ENCODE data around the gene GNG14. TPM values are rescaled to one million over a fixed set of nuclear protein-coding genes. Genes with fewer than 3 reads are reported as not detected.

The GNG14 gene
- total RNA-seq, 4 donors from 2014 or later = not detected

DNA sequence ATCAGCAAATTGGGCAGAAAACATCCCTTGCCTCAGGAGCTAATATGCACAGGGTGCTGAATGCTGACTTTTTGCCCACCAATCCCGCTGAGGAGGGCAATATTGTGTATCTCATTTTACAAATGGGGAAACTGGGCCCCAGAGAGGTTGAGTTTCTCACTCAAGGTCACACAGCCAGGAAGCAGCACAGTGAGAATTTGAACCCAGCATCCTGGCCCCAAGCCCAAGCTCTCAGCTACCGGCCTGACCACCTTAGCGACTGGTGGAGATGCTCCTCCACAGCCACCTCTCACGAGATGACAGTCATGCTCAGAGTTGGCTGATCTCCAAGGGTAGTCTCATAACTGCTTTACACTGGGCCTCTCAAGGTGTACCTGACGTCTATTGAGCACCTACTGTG lies 5.2 kb downstream of the GNG14 start:
- no peak for TF ChIP-seq POLR2A (IDR thresholded peaks at IDR 0.05)
- TF ChIP-seq, protein P1, sequence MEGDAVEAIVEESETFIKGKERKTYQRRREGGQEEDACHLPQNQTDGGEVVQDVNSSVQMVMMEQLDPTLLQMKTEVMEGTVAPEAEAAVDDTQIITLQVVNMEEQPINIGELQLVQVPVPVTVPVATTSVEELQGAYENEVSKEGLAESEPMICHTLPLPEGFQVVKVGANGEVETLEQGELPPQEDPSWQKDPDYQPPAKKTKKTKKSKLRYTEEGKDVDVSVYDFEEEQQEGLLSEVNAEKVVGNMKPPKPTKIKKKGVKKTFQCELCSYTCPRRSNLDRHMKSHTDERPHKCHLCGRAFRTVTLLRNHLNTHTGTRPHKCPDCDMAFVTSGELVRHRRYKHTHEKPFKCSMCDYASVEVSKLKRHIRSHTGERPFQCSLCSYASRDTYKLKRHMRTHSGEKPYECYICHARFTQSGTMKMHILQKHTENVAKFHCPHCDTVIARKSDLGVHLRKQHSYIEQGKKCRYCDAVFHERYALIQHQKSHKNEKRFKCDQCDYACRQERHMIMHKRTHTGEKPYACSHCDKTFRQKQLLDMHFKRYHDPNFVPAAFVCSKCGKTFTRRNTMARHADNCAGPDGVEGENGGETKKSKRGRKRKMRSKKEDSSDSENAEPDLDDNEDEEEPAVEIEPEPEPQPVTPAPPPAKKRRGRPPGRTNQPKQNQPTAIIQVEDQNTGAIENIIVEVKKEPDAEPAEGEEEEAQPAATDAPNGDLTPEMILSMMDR (IDR thresholded peaks at IDR 0.05) = no peak
- Histone ChIP-seq H3K27ac (no peak overlapping the region), H3K4me1 (peaks cover 0 to 7% of the 10 kb centered on the region in 2 donors), H3K9me3 (no peaks in the 10 kb centered on the region), H3K27me3 (no peaks in the 10 kb centered on the region), H3K36me3 (no peaks in the 10 kb centered on the region), H3K4me3 (no peak overlapping the region)
- DNase-seq = no peak
- intact Hi-C loops (cut with DNase I; ENCODE audit: low total_unique reads) = no loop called here

DNA sequence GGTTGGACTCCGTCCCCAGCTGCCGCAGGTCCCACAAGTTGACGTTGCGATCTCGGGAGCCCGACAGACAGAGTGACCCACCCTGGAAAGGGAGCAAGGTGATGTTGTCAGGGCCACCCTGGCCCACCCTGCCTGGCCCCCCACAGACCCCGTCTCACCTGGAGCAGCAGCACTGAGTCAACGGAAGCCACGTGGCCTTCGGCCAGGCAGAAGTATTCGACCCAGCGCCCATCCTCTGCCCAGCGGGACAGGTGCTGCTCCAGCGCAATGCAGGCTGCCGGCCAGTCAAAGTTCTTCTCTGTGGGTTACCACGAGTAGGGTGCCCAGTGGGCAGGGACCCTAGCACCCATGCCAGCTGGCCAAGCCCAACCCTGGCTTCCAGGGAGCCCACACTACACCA lies 6.8 kb downstream of the GNG14 start:
- H3K4me1 ChIP-seq = peaks cover 0 to 7% of the 10 kb centered on the region in 2 donors
- H3K9me3 ChIP-seq = no peaks in the 10 kb centered on the region
- TF ChIP-seq, protein P1 (IDR thresholded peaks at IDR 0.05) = no peak
- H3K4me3 ChIP-seq = no peak overlapping the region
- no peak overlapping the region for H3K27ac ChIP-seq
- no peaks in the 10 kb centered on the region for H3K27me3 ChIP-seq
- no peak for DNase-seq
- intact Hi-C loops (cut with DNase I; ENCODE audit: low total_unique reads) = no loop called here
- no peaks in the 10 kb centered on the region for H3K36me3 ChIP-seq

DNA sequence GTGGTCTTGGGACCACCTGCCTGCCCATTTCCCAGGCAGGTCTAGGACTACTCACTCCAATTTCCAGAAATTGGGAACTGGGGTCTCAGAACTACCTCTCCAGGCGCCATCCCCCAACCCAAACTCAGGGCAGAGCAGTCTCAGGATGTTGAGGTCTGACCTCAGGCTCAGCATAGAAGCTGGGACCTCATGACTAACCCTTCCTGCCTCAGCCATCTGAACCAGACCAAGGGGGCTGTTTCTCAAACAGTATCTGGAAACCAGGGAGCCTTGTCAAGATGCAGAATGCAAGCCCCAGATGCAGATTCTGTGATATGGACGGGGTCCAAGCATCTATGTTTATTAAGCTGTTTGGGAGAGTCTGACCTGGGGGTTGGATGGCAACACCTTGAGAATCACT lies 7.3 kb downstream of the GNG14 start:
- DNase-seq = no peak
- H3K4me3 ChIP-seq = no peak overlapping the region
- H3K36me3 ChIP-seq = no peaks in the 10 kb centered on the region
- no peak overlapping the region for H3K27ac ChIP-seq
- H3K4me1 ChIP-seq = peaks cover 0 to 7% of the 10 kb centered on the region in 2 donors
- intact Hi-C loops (cut with DNase I; ENCODE audit: low total_unique reads) = no loop called here
- H3K9me3 ChIP-seq = no peaks in the 10 kb centered on the region
- TF ChIP-seq, protein P1 (IDR thresholded peaks at IDR 0.05) = no peak
- no peak for TF ChIP-seq POLR2A (IDR thresholded peaks at IDR 0.05)
- no peaks in the 10 kb centered on the region for H3K27me3 ChIP-seq

DNA sequence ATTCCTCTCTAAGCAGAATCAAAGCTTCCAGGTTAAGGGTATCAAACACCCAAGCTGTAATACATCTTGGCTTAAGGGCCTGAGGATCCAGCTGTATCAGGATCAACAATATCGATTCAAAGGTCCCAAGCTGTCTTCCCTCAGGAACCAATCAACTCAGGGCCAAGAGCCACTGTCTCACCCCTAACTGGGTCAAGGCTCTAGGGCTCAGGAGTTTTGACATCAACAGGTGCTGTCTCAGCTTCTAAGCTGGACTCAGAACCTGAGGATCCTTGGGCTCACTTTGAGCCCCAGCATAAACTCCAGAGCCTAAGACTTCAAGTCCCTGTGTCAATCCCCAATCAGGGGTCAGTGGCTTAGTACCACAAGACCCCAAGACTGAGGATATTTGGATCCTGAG lies 7.7 kb downstream of the GNG14 start:
- H3K36me3 ChIP-seq = no peaks in the 10 kb centered on the region
- no peaks in the 10 kb centered on the region for H3K27me3 ChIP-seq
- H3K4me3 ChIP-seq = peak overlapping the region in 1 of 2 donors; percentile 79
- DNase-seq = no peak
- H3K27ac ChIP-seq = no peak overlapping the region
- intact Hi-C loops (cut with DNase I; ENCODE audit: low total_unique reads) = no loop called here
- H3K4me1 ChIP-seq = peaks cover 0 to 7% of the 10 kb centered on the region in 2 donors
- TF ChIP-seq, protein P1 (IDR thresholded peaks at IDR 0.05) = no peak
- TF ChIP-seq POLR2A (IDR thresholded peaks at IDR 0.05) = no peak
- H3K9me3 ChIP-seq = no peaks in the 10 kb centered on the region

DNA sequence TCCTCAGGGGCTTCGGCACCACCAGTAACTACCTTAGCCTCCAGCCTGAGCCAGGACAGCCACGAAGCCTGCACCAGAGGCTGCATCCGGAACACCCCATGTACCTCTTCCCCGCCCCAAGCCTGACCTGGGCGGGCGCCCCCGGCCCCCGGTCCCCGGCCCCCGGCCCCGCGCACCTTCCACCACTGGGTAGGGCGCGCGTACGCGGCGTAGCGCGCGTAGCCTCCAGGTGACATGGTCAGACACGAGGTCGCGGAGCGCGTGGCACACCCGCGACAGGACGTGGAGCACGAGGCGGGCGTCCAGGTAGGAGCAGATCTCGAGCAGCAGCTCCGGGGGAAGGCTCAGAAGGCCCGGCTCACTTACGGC lies 8.2 kb downstream of the GNG14 start:
- Histone ChIP-seq H3K36me3 (no peaks in the 10 kb centered on the region), H3K4me1 (peaks cover 0 to 7% of the 10 kb centered on the region in 2 donors), H3K27me3 (no peaks in the 10 kb centered on the region), H3K27ac (peak overlapping the region in 1 of 2 donors; percentile 89), H3K9me3 (no peaks in the 10 kb centered on the region), H3K4me3 (peak overlapping the region; percentile 78 to 79)
- DNase-seq = no peak
- TF ChIP-seq POLR2A (IDR thresholded peaks at IDR 0.05) = no peak
- TF ChIP-seq, protein P1 (IDR thresholded peaks at IDR 0.05) = no peak
- intact Hi-C loops (cut with DNase I; ENCODE audit: low total_unique reads) = no loop called here
